GM19324 (cell line): Measurements from ENCODE around the gene TRUB2.

Experiments used
- ATAC-seq: cut with Tn5 transposase; IDR thresholded peaks from one replicate; pipeline ENCODE4 v1.9.1; 2021; ENCODE audit warnings: mild to moderate bottlenecking, moderate library complexity; ENCODE audit not compliant: unreplicated experiment, low FRiP score

The TRUB2 gene

GRCh38 chr9:128322404-128323211 lies at the start of gene TRUB2, which contains the start of gene COQ4:
Gene TRUB2, minus strand, starts transcription at chr9:128322447. Its CDS starts 39 bp downstream, at chr9:128322408.
Gene COQ4, plus strand, starts transcription at chr9:128322839. Its CDS starts 20 bp downstream, at chr9:128322859.
- peak; percentile 86 for ATAC-seq

DNA sequence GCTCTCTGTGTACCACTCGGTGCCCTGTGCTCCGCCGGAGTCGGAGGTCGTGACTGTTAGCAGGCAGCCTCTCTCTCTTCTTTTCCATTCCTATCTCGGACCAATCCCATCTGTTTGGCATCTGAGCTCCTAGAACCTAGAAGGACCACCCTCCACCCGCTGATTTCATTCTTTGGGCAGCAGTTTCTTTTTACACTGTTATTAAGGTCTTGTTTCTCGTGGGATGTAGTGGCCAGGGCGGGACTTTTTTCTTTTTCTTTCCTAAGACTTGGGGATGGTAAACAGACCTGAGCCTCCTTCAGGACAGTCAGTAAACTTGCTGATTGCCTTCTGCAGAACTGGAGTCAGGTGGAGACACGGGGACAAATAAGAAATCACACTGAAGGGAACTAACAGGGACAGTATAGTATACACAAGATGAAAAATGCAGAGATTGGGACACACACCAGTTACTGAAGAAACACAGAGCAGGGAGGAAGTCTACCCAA lies 49.4 kb upstream of the TRUB2 start:
- no peak for ATAC-seq

- ATAC-seq = peak; percentile 87
Measured at GRCh38 chr9:128370752-128371629, 48.7 kb upstream of the TRUB2 start, which contains the start of gene URM1. Gene URM1, plus strand, starts transcription at chr9:128371374. Its CDS starts 7 bp downstream, at chr9:128371381.

DNA sequence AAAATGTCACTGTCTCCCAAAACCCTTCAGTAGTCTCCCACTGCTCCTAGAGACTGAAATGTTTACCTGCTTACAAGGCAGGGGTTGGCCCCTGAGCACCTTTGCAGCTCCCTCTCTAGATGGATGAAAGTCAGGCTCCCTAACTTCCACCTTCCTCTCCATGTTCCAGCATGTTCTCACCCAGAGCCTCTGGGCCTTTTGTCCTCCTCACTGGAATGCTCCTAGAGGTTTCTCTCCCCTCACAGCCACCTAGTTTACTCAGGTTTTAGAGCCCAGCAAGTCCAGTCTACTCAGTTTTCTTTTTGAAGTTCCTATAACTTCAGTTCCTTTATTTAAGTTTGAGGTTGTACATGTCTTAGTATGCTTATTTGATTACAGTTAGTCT lies 48.1 kb upstream of the TRUB2 start:
- no peak for ATAC-seq

- no peak for ATAC-seq
Measured at GRCh38 chr9:128369024-128369706, 46.9 kb upstream of the TRUB2 start.

DNA sequence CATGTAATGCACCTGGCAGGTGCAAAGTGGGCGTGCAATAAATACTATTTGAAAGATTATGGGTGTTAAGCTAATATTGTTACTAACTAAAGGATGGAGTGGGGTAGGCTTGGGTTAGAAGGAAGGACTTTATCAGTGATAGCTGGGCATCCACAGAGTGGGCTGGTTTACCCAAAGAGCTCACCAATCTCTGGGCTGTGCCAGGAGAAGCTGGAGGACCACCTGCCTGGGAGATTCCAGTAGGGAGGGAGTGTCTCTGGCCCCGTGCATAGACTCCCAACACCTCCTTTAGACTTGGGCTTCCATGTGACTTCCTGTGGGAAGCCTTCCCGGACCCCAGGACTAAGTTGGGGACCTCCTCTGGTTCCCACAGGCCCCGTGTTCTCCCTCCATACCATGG lies 43.3 kb upstream of the TRUB2 start:
- ATAC-seq = no peak

DNA sequence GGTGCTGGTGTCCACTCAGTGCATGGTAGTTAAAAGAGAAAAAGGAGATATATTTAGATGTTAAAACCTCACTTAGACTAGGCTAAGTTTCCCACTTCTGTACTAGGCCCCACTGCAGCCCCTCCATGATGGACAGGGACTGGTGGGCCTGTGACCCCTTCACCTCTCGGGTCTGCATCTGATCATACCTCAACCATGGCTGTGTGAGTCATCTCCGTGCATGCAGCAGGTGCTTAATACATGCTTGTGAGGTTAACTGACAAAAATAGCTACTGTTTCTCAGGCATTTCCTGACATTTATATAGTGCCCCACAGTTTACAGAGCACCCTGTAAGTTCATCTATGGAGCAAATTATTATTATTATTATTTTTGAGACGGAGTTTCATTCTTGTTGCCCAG lies 40.5 kb upstream of the TRUB2 start:
- ATAC-seq = no peak

DNA sequence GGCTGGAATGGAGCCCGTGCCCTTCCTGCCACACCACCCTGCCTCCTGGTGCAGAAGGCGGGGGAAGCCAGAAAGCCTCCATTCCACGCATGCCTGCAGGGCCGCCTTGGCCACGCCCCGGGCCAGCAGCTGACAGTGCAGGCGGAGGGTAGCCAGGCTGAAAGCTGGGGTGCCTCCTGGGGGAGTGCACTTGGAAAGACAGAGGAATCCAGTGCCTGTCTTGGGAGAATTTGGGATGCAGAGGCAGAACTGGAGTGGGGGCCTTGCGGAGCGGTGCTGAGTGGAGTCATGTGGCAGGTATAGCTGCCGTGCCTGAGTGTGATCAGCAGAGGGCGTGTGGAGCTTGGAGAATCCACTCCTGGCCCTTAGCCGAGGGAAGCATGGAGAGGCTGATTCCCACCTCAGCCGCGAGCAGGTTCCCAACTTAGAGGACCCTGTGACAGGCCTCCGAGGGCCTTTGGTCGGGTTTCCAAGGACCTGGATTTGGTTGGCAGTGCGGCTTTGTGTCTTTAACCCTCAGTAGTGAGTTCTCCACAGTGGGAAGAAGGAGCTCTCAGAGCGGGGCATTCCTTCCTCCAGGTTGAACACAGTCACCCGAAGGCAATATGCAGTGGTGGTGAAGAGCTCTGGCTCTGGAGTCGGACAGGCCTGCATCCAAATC lies 39.9 kb upstream of the TRUB2 start:
- peak; percentile 45 for ATAC-seq

GRCh38 chr9:128361296-128361985 lies 39.2 kb upstream of the TRUB2 start:
- ATAC-seq = no peak

DNA sequence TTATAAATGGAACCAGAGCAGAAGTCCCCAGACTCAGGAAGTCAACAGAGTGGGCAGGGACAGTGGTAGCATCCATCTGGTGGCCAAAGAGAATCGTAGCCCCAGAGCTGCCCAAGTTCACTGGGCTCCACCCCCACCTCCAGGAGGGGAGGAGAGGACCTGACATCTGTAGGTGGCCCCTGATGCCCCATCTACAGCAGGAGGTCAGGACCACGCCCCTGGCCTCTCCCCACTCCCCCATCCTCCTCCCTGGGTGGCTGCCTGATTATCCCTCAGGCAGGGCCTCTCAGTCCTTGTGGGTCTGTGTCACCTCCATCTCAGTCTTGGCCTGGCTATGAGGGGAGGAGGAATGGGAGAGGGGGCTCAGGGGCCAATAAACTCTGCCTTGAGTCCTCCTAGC lies 38.6 kb upstream of the TRUB2 start:
- ATAC-seq = no peak

DNA sequence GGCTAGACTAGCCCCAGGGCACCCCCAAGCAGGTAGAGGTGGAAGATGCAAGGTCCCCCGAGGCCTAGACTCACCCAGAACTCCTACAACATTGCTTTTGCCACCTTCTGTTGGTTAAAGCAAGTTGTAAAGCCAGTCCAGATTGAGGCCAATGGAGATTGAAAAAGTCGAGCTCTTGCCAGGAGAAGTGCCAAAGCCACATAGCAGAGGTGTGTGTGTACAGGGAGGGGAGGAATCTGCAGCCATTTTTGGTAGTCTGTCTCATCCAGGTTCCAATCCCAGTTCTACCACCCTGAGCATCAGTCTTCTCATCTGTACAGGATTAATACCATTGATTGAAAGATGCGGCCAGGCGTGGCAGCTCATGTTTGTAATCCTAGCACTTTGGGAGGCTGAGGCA lies 36.6 kb upstream of the TRUB2 start:
- ATAC-seq = no peak

- no peak for ATAC-seq
Measured at GRCh38 chr9:128358090-128358489, 35.8 kb upstream of the TRUB2 start.

- no peak for ATAC-seq
Measured at GRCh38 chr9:128355451-128355850, 33.2 kb upstream of the TRUB2 start.

DNA sequence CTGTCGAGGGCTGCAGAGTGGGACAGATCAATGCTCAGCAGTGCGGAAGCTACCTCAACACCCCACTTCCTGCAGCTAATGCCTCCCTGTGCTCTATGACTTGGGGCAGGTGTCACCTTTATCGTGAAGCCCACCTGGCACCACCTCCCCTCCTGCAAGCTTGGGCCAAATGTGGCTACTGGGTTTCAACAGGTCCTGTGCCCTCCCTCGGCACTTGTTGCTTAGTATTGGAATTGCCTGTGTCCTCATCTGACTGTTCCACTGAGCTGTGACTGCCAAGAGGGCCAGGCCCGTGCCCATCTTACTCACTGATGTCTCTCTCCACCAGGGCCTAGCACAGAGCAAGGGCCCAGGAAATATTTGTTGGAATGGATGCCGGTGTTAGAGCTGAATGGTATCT lies 27.5 kb upstream of the TRUB2 start:
- ATAC-seq = no peak

GRCh38 chr9:128349125-128349524 lies 26.9 kb upstream of the TRUB2 start:
- ATAC-seq = no peak

- no peak for ATAC-seq
Measured at GRCh38 chr9:128344931-128345605, 22.8 kb upstream of the TRUB2 start.

- no peak for ATAC-seq
Measured at GRCh38 chr9:128343855-128344254, 21.6 kb upstream of the TRUB2 start.

DNA sequence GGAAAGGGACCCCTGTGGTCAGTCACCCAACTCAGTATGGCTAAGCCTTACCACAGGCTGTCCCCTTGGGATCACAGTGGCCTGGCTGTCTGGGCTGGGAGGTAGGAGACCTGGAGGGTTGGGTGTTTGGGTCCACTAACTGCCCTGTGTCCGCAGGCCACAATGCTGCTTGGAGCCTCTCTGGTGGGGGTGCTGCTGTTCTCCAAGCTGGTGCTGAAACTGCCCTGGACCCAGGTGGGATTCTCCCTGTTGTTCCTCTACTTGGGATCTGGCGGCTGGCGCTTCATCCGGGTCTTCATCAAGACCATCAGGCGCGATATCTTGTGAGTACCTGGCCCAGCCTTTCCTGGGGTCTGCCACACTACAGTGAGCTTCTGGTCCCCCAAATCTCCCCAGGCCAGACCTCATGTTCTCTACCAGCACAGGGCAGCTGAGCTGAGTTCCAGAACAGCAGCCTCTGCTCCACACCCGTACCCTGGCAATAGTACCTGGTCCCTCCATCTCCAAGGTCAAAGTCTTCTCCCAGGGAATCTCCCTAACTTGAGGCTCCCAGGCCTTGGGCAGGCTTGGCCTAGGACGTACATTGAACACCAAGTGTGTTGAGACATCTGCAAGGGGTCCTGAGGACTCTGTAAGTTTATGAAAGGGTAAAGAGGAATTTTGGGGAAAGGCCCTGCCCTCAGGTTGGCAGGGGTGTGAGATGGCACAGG lies 20.9 kb upstream of the TRUB2 start:
- ATAC-seq = no peak
